ENCODE measurements around the gene KCNH8.

KCNH8 gene

GRCh38 chr3:19420159-19420558 is 271.8 kb downstream of the KCNH8 start:
- no peak for FAIRE-seq
- no peak for TF ChIP-seq POLR2A (IDR thresholded peaks at IDR 0.05; ENCODE audit: low read depth, low read length)
- DNase-seq (ENCODE audit: insufficient read length, low spot score), result no peak

DNA sequence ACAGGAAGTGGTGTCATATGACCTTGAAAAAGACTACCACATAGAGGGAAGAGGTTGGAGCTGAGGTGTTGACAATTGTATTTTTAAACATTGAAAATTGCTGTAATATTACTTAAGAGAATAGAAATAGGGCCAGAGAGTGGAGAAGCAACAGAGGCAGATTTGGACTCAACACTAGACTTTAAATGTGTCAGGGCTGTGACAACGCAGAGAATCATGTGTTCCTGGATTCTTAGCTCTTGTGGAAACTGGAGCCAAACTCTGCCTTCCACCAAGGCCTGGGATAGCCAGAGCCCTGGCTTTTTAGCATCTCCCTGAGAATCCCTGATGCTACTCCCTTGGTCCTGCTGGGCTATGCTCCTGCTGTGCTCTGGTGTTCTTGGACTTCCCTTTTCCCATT is 277.5 kb downstream of the KCNH8 start:
- DNase-seq (ENCODE audit: insufficient read length, low spot score), result no peak
- FAIRE-seq, result no peak
- no peak for TF ChIP-seq POLR2A (IDR thresholded peaks at IDR 0.05; ENCODE audit: low read depth, low read length)

DNA sequence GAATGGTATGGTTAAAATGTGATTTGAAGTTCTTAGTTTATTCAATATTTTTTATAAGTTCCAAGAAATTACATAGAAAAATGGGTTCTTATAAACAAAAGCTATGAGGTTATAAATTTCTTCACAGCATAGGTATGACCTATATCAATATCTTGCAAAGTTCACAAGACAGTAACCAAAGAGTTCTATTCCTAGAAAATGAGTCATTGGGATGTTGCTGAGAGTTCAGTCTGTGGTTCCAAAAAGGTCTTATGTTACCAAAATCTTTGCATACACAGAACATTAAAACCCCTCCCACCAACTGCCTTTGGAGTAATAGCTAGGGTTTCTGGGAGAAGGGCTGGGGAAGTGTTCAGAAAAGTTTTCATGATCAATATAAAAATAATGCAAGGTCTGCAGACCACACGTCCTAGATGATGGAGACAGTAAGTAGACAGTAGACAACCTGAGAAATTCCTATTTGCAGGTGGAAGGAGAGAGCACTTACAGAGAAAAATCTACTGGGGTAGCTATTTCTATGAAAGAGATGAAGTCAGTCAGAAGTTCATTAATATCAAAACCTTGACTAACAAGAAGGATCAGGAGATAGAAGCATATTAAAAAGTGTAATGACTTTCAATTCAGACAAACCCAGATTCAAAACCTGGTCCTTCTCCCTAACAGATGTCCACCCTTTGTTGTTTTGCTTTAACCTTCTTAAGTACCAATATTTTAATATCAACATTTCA is 279.3 kb downstream of the KCNH8 start:
- FAIRE-seq (no peak), DNase-seq (ENCODE audit: insufficient read length, low spot score) (no peak)

GRCh38 chr3:19428729-19429128 is 280.4 kb downstream of the KCNH8 start:
- FAIRE-seq (no peak), DNase-seq (ENCODE audit: insufficient read length, low spot score) (no peak)
- TF ChIP-seq POLR2A (IDR thresholded peaks at IDR 0.05; ENCODE audit: low read depth, low read length), result no peak

More for the DNA sequence above, 279.3 kb downstream of the KCNH8 start:
- TF ChIP-seq POLR2A (IDR thresholded peaks at IDR 0.05; ENCODE audit: low read depth, low read length), result no peak

DNA sequence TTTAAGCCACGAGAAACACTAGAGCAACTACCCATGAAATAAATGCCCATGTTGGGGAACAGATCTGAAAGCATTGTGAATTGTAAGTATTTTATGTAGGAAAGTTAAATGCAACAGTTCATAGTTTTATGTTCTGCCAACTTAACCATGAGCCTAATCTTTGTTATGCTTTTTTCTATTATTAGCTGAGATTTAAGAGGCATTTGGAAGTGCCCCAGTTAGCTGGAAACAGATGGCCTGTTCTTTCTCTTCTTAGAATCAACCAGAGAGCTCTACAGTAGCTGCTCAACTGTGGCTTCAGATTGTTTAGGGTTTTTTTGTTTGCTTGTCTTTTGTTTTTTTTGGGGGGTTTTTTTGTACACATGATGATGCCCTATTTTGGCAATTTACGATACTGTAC is 284.4 kb downstream of the KCNH8 start:
- FAIRE-seq (no peak), DNase-seq (ENCODE audit: insufficient read length, low spot score) (no peak)
- TF ChIP-seq POLR2A (IDR thresholded peaks at IDR 0.05; ENCODE audit: low read depth, low read length), result no peak

DNA sequence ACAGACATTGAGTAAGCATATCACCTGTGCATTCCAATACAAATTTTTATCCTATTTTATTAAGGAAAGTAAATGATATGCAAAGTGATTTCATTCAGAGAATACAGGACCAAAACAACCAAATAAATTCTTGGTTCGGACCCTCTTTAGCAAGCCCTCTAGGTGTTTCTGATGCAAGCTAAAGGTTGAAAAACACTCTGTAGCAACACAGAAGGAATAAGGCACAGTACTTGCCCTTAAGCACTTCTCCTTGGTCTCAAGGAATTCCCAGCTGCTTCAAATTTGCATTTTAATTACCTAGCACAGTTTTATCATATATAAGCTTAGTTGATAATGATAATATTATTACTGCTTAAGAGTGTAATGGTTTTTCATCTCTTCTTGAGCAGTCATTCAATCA is 288.4 kb downstream of the KCNH8 start:
- no peak for TF ChIP-seq POLR2A (IDR thresholded peaks at IDR 0.05; ENCODE audit: low read depth, low read length)
- DNase-seq (ENCODE audit: insufficient read length, low spot score) (no peak), FAIRE-seq (no peak)

- no peak for FAIRE-seq
- no peak for TF ChIP-seq POLR2A (IDR thresholded peaks at IDR 0.05; ENCODE audit: low read depth, low read length)
- DNase-seq (ENCODE audit: insufficient read length, low spot score), result no peak
Observed at GRCh38 chr3:19439944-19440343, 291.6 kb downstream of the KCNH8 start.

- FAIRE-seq, result no peak
- TF ChIP-seq POLR2A (IDR thresholded peaks at IDR 0.05; ENCODE audit: low read depth, low read length), result no peak
- no peak for DNase-seq (ENCODE audit: insufficient read length, low spot score)
Observed at GRCh38 chr3:19446138-19446537, 297.8 kb downstream of the KCNH8 start.

DNA sequence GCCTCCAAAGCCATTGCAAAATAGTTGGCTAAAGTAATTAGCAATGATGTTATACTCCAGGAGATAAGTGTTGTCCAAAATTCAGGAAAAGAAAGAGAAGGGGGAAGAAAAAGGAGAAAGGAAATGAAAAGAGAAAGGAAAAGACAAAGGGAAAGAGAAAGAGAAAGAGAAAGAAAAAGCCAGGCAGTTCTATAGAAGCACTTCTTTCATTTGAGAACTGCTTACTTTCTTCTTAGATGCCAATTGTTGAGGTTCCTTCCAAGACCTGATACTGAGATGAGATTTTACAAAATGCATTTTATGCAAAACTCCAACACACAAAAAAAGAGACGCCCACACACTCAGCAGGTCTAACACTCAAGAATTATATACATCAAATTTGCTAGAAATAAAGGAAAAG is 298.4 kb downstream of the KCNH8 start:
- FAIRE-seq (no peak), DNase-seq (ENCODE audit: insufficient read length, low spot score) (no peak)
- TF ChIP-seq POLR2A (IDR thresholded peaks at IDR 0.05; ENCODE audit: low read depth, low read length), result no peak

DNA sequence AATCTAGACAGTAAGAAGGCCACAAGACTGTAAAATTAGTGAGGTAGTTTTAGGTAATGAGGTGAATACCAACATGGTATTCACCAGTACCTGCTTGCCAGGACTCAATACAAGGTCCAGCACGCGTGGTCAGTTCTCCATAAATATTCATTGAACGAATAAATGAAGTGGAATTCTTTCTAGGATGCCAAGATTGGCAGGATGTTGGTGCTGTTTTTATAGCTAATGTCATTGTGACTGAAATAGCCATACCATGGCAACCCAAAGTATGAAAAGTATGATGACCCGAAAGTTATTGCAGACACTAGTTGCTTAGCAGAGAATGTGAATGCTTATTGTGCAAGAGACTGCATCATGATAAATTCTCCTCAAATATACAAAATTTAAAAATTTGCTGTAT is 307.2 kb downstream of the KCNH8 start:
- FAIRE-seq (no peak), DNase-seq (ENCODE audit: insufficient read length, low spot score) (no peak)
- no peak for TF ChIP-seq POLR2A (IDR thresholded peaks at IDR 0.05; ENCODE audit: low read depth, low read length)

DNA sequence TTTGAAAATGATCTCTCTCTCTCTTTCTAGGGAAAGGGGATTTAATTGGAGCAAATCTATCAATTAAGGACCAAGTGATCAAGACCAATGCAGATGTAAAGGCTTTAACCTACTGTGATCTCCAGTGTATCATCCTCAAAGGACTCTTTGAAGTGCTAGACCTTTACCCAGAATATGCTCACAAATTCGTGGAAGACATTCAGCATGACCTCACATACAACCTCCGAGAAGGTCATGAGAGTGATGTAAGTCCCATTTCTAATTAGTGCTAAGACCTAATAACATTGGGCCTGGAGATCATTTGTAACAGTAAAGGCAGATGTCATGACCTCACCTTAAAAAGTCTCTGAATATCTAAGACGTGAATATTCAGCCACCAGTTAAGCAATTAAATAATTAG is 308.4 kb downstream of the KCNH8 start:
- FAIRE-seq, result no peak
- TF ChIP-seq POLR2A (IDR thresholded peaks at IDR 0.05; ENCODE audit: low read depth, low read length), result no peak
- no peak for DNase-seq (ENCODE audit: insufficient read length, low spot score)

DNA sequence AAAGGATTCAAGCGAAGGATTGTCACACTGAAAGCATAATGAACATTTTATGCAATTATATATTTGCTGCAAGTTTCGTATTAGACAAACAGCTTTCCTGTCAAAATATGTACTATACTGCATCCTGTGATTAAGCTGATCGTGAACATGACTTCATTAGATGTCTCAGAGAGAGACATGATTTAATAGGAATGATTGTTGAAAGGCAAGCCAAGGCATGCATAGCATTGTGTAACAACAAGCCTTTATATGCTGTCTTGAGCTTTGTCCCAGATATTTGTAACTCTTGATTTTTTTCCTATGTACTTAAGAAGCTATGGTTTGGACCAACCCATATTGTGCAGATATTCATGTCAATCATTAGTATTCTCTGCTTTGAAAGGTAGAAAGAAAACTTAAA is 309.1 kb downstream of the KCNH8 start:
- no peak for TF ChIP-seq POLR2A (IDR thresholded peaks at IDR 0.05; ENCODE audit: low read depth, low read length)
- FAIRE-seq (no peak), DNase-seq (ENCODE audit: insufficient read length, low spot score) (no peak)

DNA sequence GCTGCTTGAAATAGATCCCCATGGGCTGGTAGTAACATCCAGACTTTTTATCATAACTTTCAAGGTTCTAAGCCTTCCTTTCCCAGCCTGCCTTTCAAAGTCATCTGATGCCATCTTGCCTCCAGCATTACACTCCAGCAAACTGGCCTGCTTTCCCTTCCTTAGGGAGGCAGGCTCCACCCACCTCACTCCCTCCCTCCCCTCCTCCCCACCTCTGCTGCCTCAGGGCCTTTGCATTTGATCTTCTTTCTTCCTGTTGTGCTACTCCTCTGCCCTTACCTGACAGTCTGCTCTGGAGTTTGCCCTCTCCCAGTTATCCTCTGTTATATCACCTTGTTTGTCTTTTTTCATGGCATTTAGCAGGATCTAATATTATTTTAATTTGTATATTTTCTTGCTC is 319.5 kb downstream of the KCNH8 start:
- DNase-seq (ENCODE audit: insufficient read length, low spot score) (no peak), FAIRE-seq (no peak)

DNA sequence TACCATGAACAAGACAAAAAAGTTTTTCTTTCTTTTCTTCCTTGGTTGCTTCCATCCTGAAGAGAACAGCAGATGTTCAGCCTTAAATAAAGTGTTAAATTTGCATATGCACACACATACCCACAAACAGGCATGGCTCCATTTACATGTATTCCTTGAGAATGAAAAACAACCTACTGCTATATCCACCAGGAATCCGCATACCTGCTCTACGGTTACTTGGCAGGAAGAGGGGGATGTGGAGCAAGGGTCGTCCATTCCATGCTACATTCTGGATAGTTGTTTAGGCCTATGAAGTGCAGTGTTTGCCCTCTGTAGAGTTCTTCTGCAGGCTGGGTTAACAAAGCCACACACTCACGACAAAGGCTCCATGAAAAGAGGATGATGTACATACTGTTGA is 322.8 kb downstream of the KCNH8 start:
- no peak for TF ChIP-seq POLR2A (IDR thresholded peaks at IDR 0.05; ENCODE audit: low read depth, low read length)
- FAIRE-seq (no peak), DNase-seq (ENCODE audit: insufficient read length, low spot score) (no peak)

More for the DNA sequence above, 319.5 kb downstream of the KCNH8 start:
- no peak for TF ChIP-seq POLR2A (IDR thresholded peaks at IDR 0.05; ENCODE audit: low read depth, low read length)

GRCh38 chr3:19473971-19474580 is 325.8 kb downstream of the KCNH8 start:
- FAIRE-seq (no peak), DNase-seq (ENCODE audit: insufficient read length, low spot score) (no peak)
- no peak for TF ChIP-seq POLR2A (IDR thresholded peaks at IDR 0.05; ENCODE audit: low read depth, low read length)

All from H54 (cell line).